Body of pancreas (tissue), 4 donors: ENCODE results near the gene SOX6. TPM values are rescaled to one million over a fixed set of nuclear protein-coding genes. Genes with fewer than 3 reads are reported as not detected.

Experiments used
- ATAC-seq: fragments of 150-250 bp; one replicate; pipeline ENCODE4 v1.9.1; 2016
- DNase-seq, 4 donors: peaks; one replicate each; pipeline ENCODE4 v3.0.0-alpha.2; 2019
- H3K27ac ChIP-seq, 4 donors: fragments of 200-600 bp; sonication (generic); 1 replicate in 3 of 4; 2 replicates in 1 of 4; pipeline versions ENCODE4 v1.5.1 to v1.6.1; 2016 to 2019; ENCODE audit warnings: mild to moderate bottlenecking in 1 of 4, mixed read lengths in 1 of 4, moderate library complexity in 1 of 4
- H3K27me3 ChIP-seq, 2 donors: fragments of 200-600 bp; sonication (generic); one replicate each; pipeline ENCODE4 v1.6.0; 2016; ENCODE audit warnings: mild to moderate bottlenecking in 1 of 2
- H3K36me3 ChIP-seq, 2 donors: fragments of 200-600 bp; sonication (generic); replicated peaks in 1 of 2; 2 replicates each; pipeline ENCODE4 v1.5.1; 2016; ENCODE audit warnings: low read depth in 2 of 2; ENCODE audit not compliant: insufficient read depth in 1 of 2
- H3K4me1 ChIP-seq: fragments of 200-600 bp; sonication (generic); one replicate; pipeline ENCODE4 v1.6.0; 2016
- H3K4me3 ChIP-seq, 2 donors: fragments of 200-600 bp; sonication (generic); 1 replicate in 1 of 2; 2 replicates in 1 of 2; pipeline ENCODE4 v1.5.1; 2016 to 2019
- H3K9me3 ChIP-seq, 3 donors: fragments of 200-600 bp; sonication (generic); 1 replicate in 2 of 3; 2 replicates in 1 of 3; pipeline ENCODE4 v1.5.1; 2016
- CTCF ChIP-seq, 7 experiments: fragments of 450-650 bp in 4 of 7; fragments of 200-600 bp in 3 of 7; sonication (generic) in 3 of 7; IDR thresholded peaks; one replicate each; pipeline ENCODE4 v1.5.1; 2016 to 2019; ENCODE audit warnings: antibody characterized with exemption in 7 of 7
- POLR2A ChIP-seq, 3 donors: fragments of 450-650 bp; IDR thresholded peaks; one replicate each; pipeline ENCODE4 v1.6.1; 2016; ENCODE audit warnings: antibody characterized with exemption in 3 of 3, mild to moderate bottlenecking in 2 of 3
- WGBS, 2 donors: methylation state at CpG; one replicate each; pipeline ENCODE4 v1.1.5; 2017; 5-methylcytosine and 5-hydroxymethylcytosine counted together
- intact Hi-C: fragments of 100-400 bp; cut with DNase I; formaldehyde crosslinking; loops from one replicate; pipeline ENCODE4 v1.15.1; 2023
- total RNA-seq, 2 donors: library from RNA; depleted of rRNA; stranded (reverse); fragments of >200 nt; gene quantifications; one replicate each; pipeline ENCODE4 v1.1.0, GENCODE V29; 2016

SOX6 gene
- total RNA-seq, 2 donors from 2014 or later: 21.4 to 23.6 TPM

GRCh38 chr11:16185042-16185441 is 171.3 kb downstream of the SOX6 start:
- DNase-seq (no peak), ATAC-seq (no peak)
- Histone ChIP-seq H3K4me1 (peaks cover 5% of the 10 kb centered on the region), H3K27me3 (no peaks in the 10 kb centered on the region), H3K4me3 (no peak overlapping the region), H3K27ac (no peak overlapping the region), H3K36me3 (no peaks in the 10 kb centered on the region), H3K9me3 (no peaks in the 10 kb centered on the region)
- TF ChIP-seq CTCF (IDR thresholded peaks at IDR 0.05) (no peak), POLR2A (IDR thresholded peaks at IDR 0.05) (no peak)
- intact Hi-C loops: no loop called here

GRCh38 chr11:16184588-16184987 is 171.8 kb downstream of the SOX6 start:
- no peak overlapping the region for H3K4me3 ChIP-seq
- H3K9me3 ChIP-seq: no peaks in the 10 kb centered on the region
- no peaks in the 10 kb centered on the region for H3K27me3 ChIP-seq
- H3K36me3 ChIP-seq: no peaks in the 10 kb centered on the region
- no peak overlapping the region for H3K27ac ChIP-seq
- peaks cover 5% of the 10 kb centered on the region for H3K4me1 ChIP-seq
- TF ChIP-seq CTCF (IDR thresholded peaks at IDR 0.05) (no peak), POLR2A (IDR thresholded peaks at IDR 0.05) (no peak)
- intact Hi-C loops: no loop called here
- ATAC-seq (peak; percentile 62), DNase-seq (peak in 3 of 4 donors; percentile 11 to 27 (median 17))
- 0 to 6% methylated on average over 1 of the region's 1 CpG for WGBS, 2 donors

- WGBS, 2 donors: 70 to 71% methylated on average over 2 of the region's 2 CpGs
- intact Hi-C loops: no loop called here
- ATAC-seq: no peak
- Histone ChIP-seq H3K27ac (no peak overlapping the region), H3K9me3 (no peaks in the 10 kb centered on the region), H3K4me3 (no peak overlapping the region), H3K36me3 (no peaks in the 10 kb centered on the region), H3K27me3 (no peaks in the 10 kb centered on the region), H3K4me1 (peaks cover 5% of the 10 kb centered on the region)
- no peak for DNase-seq
- TF ChIP-seq POLR2A (IDR thresholded peaks at IDR 0.05): no peak
- TF ChIP-seq CTCF (IDR thresholded peaks at IDR 0.05): no peak
Observed at GRCh38 chr11:16182553-16182952, 173.8 kb downstream of the SOX6 start.

GRCh38 chr11:16180868-16181267 is 175.5 kb downstream of the SOX6 start:
- DNase-seq (no peak), ATAC-seq (no peak)
- intact Hi-C loops: no loop called here
- H3K36me3 ChIP-seq: no peaks in the 10 kb centered on the region
- H3K4me1 ChIP-seq: peaks cover 5% of the 10 kb centered on the region
- 73 to 77% methylated on average over 1 of the region's 1 CpG for WGBS, 2 donors
- H3K4me3 ChIP-seq: no peak overlapping the region
- TF ChIP-seq CTCF (IDR thresholded peaks at IDR 0.05) (no peak), POLR2A (IDR thresholded peaks at IDR 0.05) (no peak)
- no peak overlapping the region for H3K27ac ChIP-seq
- H3K9me3 ChIP-seq: no peaks in the 10 kb centered on the region
- no peaks in the 10 kb centered on the region for H3K27me3 ChIP-seq

GRCh38 chr11:16179676-16180075 is 176.7 kb downstream of the SOX6 start:
- WGBS, 2 donors: 80 to 87% methylated on average over 3 of the region's 3 CpGs
- ATAC-seq: no peak
- TF ChIP-seq CTCF (IDR thresholded peaks at IDR 0.05): no peak
- TF ChIP-seq POLR2A (IDR thresholded peaks at IDR 0.05): no peak

More at GRCh38 chr11:16179676-16180075, 176.7 kb downstream of the SOX6 start:
- DNase-seq: no peak
- H3K4me1 ChIP-seq: peaks cover 2% of the 10 kb centered on the region
- no peak overlapping the region for H3K27ac ChIP-seq
- no peaks in the 10 kb centered on the region for H3K9me3 ChIP-seq
- intact Hi-C loops: no loop called here
- no peaks in the 10 kb centered on the region for H3K36me3 ChIP-seq
- no peaks in the 10 kb centered on the region for H3K27me3 ChIP-seq
- H3K4me3 ChIP-seq: no peak overlapping the region
